Smooth muscle cell (in vitro differentiated cells): Measurements from ENCODE around the gene SFTA2. TPM values are rescaled to one million over a fixed set of nuclear protein-coding genes. Genes with fewer than 3 reads are reported as not detected.

Experiments
- DNase-seq: peaks from one replicate; lab custom pipeline; 2025; ENCODE audit not compliant: unreplicated experiment; lab: John Stamatoyannopoulos, UW
- H2AFZ ChIP-seq: fragments of 200-600 bp; sonication (generic); 2 replicates; pipeline ENCODE4 v1.6.0; 2016; ENCODE audit warnings: antibody characterized with exemption, low read depth, mild to moderate bottlenecking
- H3F3A ChIP-seq: fragments of 200-600 bp; sonication (generic); 2 replicates; pipeline ENCODE4 v1.6.0; 2017; ENCODE audit warnings: antibody characterized with exemption, low read depth
- H3K27ac ChIP-seq: fragments of 200-600 bp; sonication (generic); 2 replicates; pipeline ENCODE4 v1.5.1; 2016; ENCODE audit warnings: low read depth, mild to moderate bottlenecking
- H3K27me3 ChIP-seq: fragments of 200-600 bp; sonication (generic); 2 replicates; pipeline ENCODE4 v1.6.1; 2016; ENCODE audit warnings: low read depth, mild to moderate bottlenecking
- H3K36me3 ChIP-seq: fragments of 200-600 bp; sonication (generic); 2 replicates; pipeline ENCODE4 v1.5.1; 2016; ENCODE audit warnings: low read depth
- H3K4me1 ChIP-seq: fragments of 200-600 bp; sonication (generic); 2 replicates; pipeline ENCODE4 v1.5.1; 2016; ENCODE audit warnings: low read depth
- H3K4me2 ChIP-seq: fragments of 200-600 bp; sonication (generic); 2 replicates; pipeline ENCODE4 v1.6.0; 2016; ENCODE audit warnings: mild to moderate bottlenecking
- H3K4me3 ChIP-seq: fragments of 200-600 bp; sonication (generic); 2 replicates; pipeline ENCODE4 v1.5.1; 2016; ENCODE audit warnings: mild to moderate bottlenecking
- H3K79me2 ChIP-seq: fragments of 200-600 bp; sonication (generic); 2 replicates; pipeline ENCODE4 v1.6.0; 2016; ENCODE audit warnings: low read depth, mild to moderate bottlenecking
- H3K9ac ChIP-seq: fragments of 200-600 bp; sonication (generic); 2 replicates; pipeline ENCODE4 v1.6.0; 2016; ENCODE audit warnings: low read depth
- H3K9me3 ChIP-seq: fragments of 200-600 bp; sonication (generic); replicated peaks from 2 replicates; pipeline ENCODE4 v1.5.1; 2016; ENCODE audit warnings: low read depth
- H4K20me1 ChIP-seq: fragments of 200-600 bp; sonication (generic); 2 replicates; pipeline ENCODE4 v1.6.0; 2016; ENCODE audit warnings: low read depth
- CTCF ChIP-seq: fragments of 200-600 bp; sonication (generic); IDR thresholded peaks from 2 replicates; pipeline ENCODE4 v1.5.1; 2017; ENCODE audit warnings: borderline replicate concordance, mild to moderate bottlenecking, antibody characterized with exemption; ENCODE audit not compliant: insufficient read depth, poor library complexity, severe bottlenecking
- WGBS: methylation state at CpG from one replicate; pipeline ENCODE4 v1.1.7; 2016; ENCODE audit warnings: low lambda C conversion rate; 5-methylcytosine and 5-hydroxymethylcytosine counted together
- polyA plus RNA-seq: library from polyadenylated mRNA; unstranded; fragments of >200 nt; fragmentation: Nextera tagmentation; extraction: Ambion mirVana; gene quantifications from 2 replicates; pipeline ENCODE4 v1.2.1, GENCODE V29; 2016
- total RNA-seq: library from RNA; depleted of rRNA; stranded (reverse); fragments of >200 nt; gene quantifications from 2 replicates; pipeline ENCODE4 v1.2.3, GENCODE V29; 2014

The SFTA2 gene
- not detected in 2 replicates for total RNA-seq
- not detected in 2 replicates for polyA plus RNA-seq

DNA sequence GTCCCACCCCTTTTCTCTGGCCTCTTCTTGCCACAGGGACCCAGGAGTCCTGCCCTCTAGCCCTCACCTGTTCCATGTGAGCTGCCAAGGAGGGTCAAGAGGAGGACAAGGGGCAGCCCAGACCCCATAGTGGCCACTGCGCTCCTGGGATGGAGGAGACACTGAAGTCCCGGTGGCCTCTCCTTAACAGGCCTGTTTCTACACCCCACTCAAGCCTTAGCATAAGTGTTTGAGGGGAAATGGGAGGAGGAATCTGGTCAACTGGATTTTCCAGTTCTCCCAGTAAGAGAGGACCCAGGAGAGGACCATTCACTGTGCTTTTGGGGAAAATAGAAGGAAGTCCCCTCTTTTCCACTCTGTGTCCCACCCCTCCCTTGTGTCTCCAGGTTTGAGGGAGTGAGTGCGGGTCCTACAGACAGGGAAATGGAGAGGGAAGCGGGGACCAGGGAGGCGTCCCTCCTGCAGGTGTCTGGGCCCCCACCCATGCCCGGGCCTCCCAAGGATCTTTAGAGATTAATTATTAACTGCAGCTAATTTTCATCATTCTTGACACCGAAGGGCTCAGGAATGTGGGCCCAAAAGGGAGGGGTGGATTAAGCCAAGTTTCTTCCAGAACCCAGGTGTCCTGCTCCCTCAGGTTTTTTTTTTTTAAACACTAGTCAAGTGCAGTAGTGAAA, at the start of gene SFTA2:
TSS of gene SFTA2 (minus strand) at position 202 of the 677 bp plus-strand sequence. CDS start at position 128, 74 bp downstream.
- no peak within 1 kb of the TSS for H2AFZ ChIP-seq
- H3K9me3 ChIP-seq, result no peaks in the 10 kb centered on the region
- no peak within 1 kb of the TSS for H3K4me3 ChIP-seq
- H3K4me2 ChIP-seq, result no peak within 1 kb of the TSS
- 81% methylated on average over 7 of the region's 7 CpGs for WGBS
- no peak within 1 kb of the TSS for H3K27ac ChIP-seq
- H3K4me1 ChIP-seq, result no peaks in the 10 kb centered on the region
- DNase-seq, result no peak
- no peaks in the 10 kb centered on the region for H3F3A ChIP-seq
- H3K27me3 ChIP-seq, result no peaks in the 10 kb centered on the region
- TF ChIP-seq CTCF, result no peak
- H3K79me2 ChIP-seq, result no peaks in the 10 kb centered on the region
- H3K36me3 ChIP-seq, result no peaks in the 10 kb centered on the region
- H4K20me1 ChIP-seq, result no peaks in the 10 kb centered on the region
- no peak within 1 kb of the TSS for H3K9ac ChIP-seq

GRCh38 chr6:30979690-30980089, 47.7 kb upstream of the SFTA2 start:
- H3K36me3 ChIP-seq, result no peaks in the 10 kb centered on the region
- WGBS, result 88% methylated on average over 4 of the region's 4 CpGs
- H2AFZ ChIP-seq, result no peak overlapping the region
- no peaks in the 10 kb centered on the region for H3K27me3 ChIP-seq
- H3K79me2 ChIP-seq, result no peaks in the 10 kb centered on the region
- no peaks in the 10 kb centered on the region for H3K9me3 ChIP-seq
- no peaks in the 10 kb centered on the region for H4K20me1 ChIP-seq
- no peak overlapping the region for H3K9ac ChIP-seq
- H3F3A ChIP-seq, result peaks cover 11% of the 10 kb centered on the region
- no peak for DNase-seq
- H3K4me2 ChIP-seq, result no peak overlapping the region
- no peak for TF ChIP-seq CTCF
- H3K4me1 ChIP-seq, result peaks cover 8% of the 10 kb centered on the region
- H3K4me3 ChIP-seq, result no peak overlapping the region
- no peak overlapping the region for H3K27ac ChIP-seq

- DNase-seq, result no peak
- Histone ChIP-seq H3K36me3 (no peaks in the 10 kb centered on the region), H3K27me3 (no peaks in the 10 kb centered on the region), H3K4me3 (no peak overlapping the region), H3K27ac (no peak overlapping the region), H3F3A (peaks cover 11% of the 10 kb centered on the region), H3K4me1 (peaks cover 8% of the 10 kb centered on the region), H3K4me2 (no peak overlapping the region), H3K79me2 (no peaks in the 10 kb centered on the region), H3K9me3 (no peaks in the 10 kb centered on the region), H3K9ac (no peak overlapping the region), H2AFZ (no peak overlapping the region), H4K20me1 (no peaks in the 10 kb centered on the region)
- TF ChIP-seq CTCF, result no peak
- 60% methylated on average over 1 of the region's 1 CpG for WGBS
These were observed 47.2 kb upstream of the SFTA2 start for GRCh38 chr6:30979141-30979540.
